Parathyroid adenoma (tissue), 2 donors: Measurements from ENCODE around the gene ZSCAN16.
"Not testable (repeated sequence)": the region's sequence is repeated elsewhere in the genome, so short reads cannot be mapped to it uniquely, and the experiment has no call there.

ENCODE experiments used
- H2AFZ ChIP-seq: fragments of 300-600 bp; sonication (generic); one replicate; pipeline ENCODE4 v1.7.0; 2017; ENCODE audit warnings: antibody characterized with exemption, mild to moderate bottlenecking
- H3K27ac ChIP-seq: fragments of 300-600 bp; sonication (generic); one replicate; pipeline ENCODE4 v1.7.0; 2017
- H3K27me3 ChIP-seq: fragments of 300-600 bp; sonication (generic); one replicate; pipeline ENCODE4 v1.7.0; 2017; ENCODE audit warnings: low read length; ENCODE audit not compliant: control insufficient read depth, insufficient read depth
- H3K36me3 ChIP-seq: fragments of 300-600 bp; sonication (generic); one replicate; pipeline ENCODE4 v1.7.0; 2017; ENCODE audit warnings: low read length; ENCODE audit not compliant: control insufficient read depth, insufficient read depth
- H3K4me1 ChIP-seq: fragments of 300-600 bp; sonication (generic); one replicate; pipeline ENCODE4 v1.7.0; 2017; ENCODE audit warnings: control low read depth
- H3K4me2 ChIP-seq: fragments of 300-600 bp; sonication (generic); one replicate; pipeline ENCODE4 v1.7.0; 2017; ENCODE audit warnings: low read length
- H3K4me3 ChIP-seq: fragments of 300-600 bp; sonication (generic); one replicate; pipeline ENCODE4 v1.7.0; 2017; ENCODE audit warnings: low read depth, low read length
- H3K79me2 ChIP-seq: fragments of 300-600 bp; sonication (generic); one replicate; pipeline ENCODE4 v1.7.0; 2017; ENCODE audit warnings: control low read depth
- H3K9ac ChIP-seq: fragments of 300-600 bp; sonication (generic); one replicate; pipeline ENCODE4 v1.7.0; 2017; ENCODE audit warnings: mild to moderate bottlenecking
- H3K9me3 ChIP-seq: fragments of 300-600 bp; sonication (generic); one replicate; pipeline ENCODE4 v1.7.0; 2017; ENCODE audit warnings: low read length; ENCODE audit not compliant: control insufficient read depth
- CTCF ChIP-seq: fragments of 300-600 bp; sonication (generic); IDR thresholded peaks from one replicate; pipeline ENCODE4 v1.7.0; 2017; ENCODE audit warnings: antibody characterized with exemption, mild to moderate bottlenecking
- donor health status: primary hyperparathyroidism.

The ZSCAN16 gene

GRCh38 chr6:28117386-28118050 is 6.9 kb upstream of the ZSCAN16 start:
- Histone ChIP-seq H3K9me3 (no peaks in the 10 kb centered on the region), H3K4me2 (no peak overlapping the region), H3K4me1 (peaks cover 3% of the 10 kb centered on the region), H3K36me3 (no peaks in the 10 kb centered on the region), H3K27ac (no peak overlapping the region), H3K9ac (no peak overlapping the region), H3K79me2 (no peaks in the 10 kb centered on the region), H3K4me3 (no peak overlapping the region), H3K27me3 (no peaks in the 10 kb centered on the region), H2AFZ (no peak overlapping the region)
- no peak for TF ChIP-seq CTCF

GRCh38 chr6:28118217-28118616 is 6.2 kb upstream of the ZSCAN16 start:
- Histone ChIP-seq H3K36me3 (no peaks in the 10 kb centered on the region), H3K27ac (no peak overlapping the region), H2AFZ (no peak overlapping the region), H3K9ac (no peak overlapping the region), H3K27me3 (no peaks in the 10 kb centered on the region), H3K4me3 (no peak overlapping the region), H3K4me1 (no peaks in the 10 kb centered on the region), H3K9me3 (no peaks in the 10 kb centered on the region), H3K79me2 (no peaks in the 10 kb centered on the region), H3K4me2 (no peak overlapping the region)
- TF ChIP-seq CTCF: no peak

GRCh38 chr6:28121876-28122275 is 2.5 kb upstream of the ZSCAN16 start:
- no peak for TF ChIP-seq CTCF
- Histone ChIP-seq H3K4me1 (peaks cover 4% of the 10 kb centered on the region), H3K27me3 (no peaks in the 10 kb centered on the region), H3K9me3 (no peaks in the 10 kb centered on the region), H3K4me3 (no peak overlapping the region), H2AFZ (no peak overlapping the region), H3K79me2 (peaks cover 5% of the 10 kb centered on the region), H3K4me2 (no peak overlapping the region), H3K36me3 (no peaks in the 10 kb centered on the region), H3K27ac (no peak overlapping the region), H3K9ac (no peak overlapping the region)

- not testable (repeated sequence) for H3K9ac ChIP-seq, H3K27me3 ChIP-seq, H3K9me3 ChIP-seq, H3K4me1 ChIP-seq, H3K79me2 ChIP-seq, H3K27ac ChIP-seq, H3K36me3 ChIP-seq, H3K4me2 ChIP-seq, H2AFZ ChIP-seq, H3K4me3 ChIP-seq
These were observed 2.1 kb upstream of the ZSCAN16 start for GRCh38 chr6:28122283-28122682.

- peak overlapping the region; percentile 90 for H2AFZ ChIP-seq
- H3K9me3 ChIP-seq: no peaks in the 10 kb centered on the region
- H3K4me1 ChIP-seq: peaks cover 4% of the 10 kb centered on the region
- H3K27ac ChIP-seq: peak overlapping the region; percentile 56
- peaks cover 7% of the 10 kb centered on the region for H3K79me2 ChIP-seq
- H3K36me3 ChIP-seq: no peaks in the 10 kb centered on the region
- no peak for TF ChIP-seq CTCF
- H3K4me3 ChIP-seq: peak overlapping the region; percentile 64
- H3K4me2 ChIP-seq: peak overlapping the region; percentile 80
- no peak overlapping the region for H3K9ac ChIP-seq
- H3K27me3 ChIP-seq: no peaks in the 10 kb centered on the region
These were observed 553 bp downstream of the ZSCAN16 start for GRCh38 chr6:28124971-28125353.
